GM21825 (cell line): ENCODE results near the gene SEPTIN3.
A peak's percentile ranks its signal among the peaks of the same experiment; 100 is the strongest.
"Not testable (repeated sequence)": the region's sequence is repeated elsewhere in the genome, so short reads cannot be mapped to it uniquely, and the experiment has no call there.

ENCODE experiments used
- ATAC-seq: cut with Tn5 transposase; IDR thresholded peaks from one replicate; pipeline ENCODE4 v1.9.1; 2021; ENCODE audit warnings: mild to moderate bottlenecking, moderate library complexity; ENCODE audit not compliant: unreplicated experiment

SEPTIN3 gene

GRCh38 chr22:41940832-41941765 lies 28.1 kb upstream of the SEPTIN3 start:
- ATAC-seq: peak; percentile 34

GRCh38 chr22:41943661-41944209 lies 25.5 kb upstream of the SEPTIN3 start:
- no peak for ATAC-seq

- peak; percentile 67 for ATAC-seq
Measured at GRCh38 chr22:41946629-41947423, 22.4 kb upstream of the SEPTIN3 start, which contains the start of gene CENPM. TSS of gene CENPM (minus strand) at chr22:41947152. CDS start at chr22:41947076, 76 bp downstream.

GRCh38 chr22:41947424-41948080 lies 21.7 kb upstream of the SEPTIN3 start:
- ATAC-seq: no peak

GRCh38 chr22:41948142-41948541 lies 21.1 kb upstream of the SEPTIN3 start:
- no peak for ATAC-seq

GRCh38 chr22:41948928-41949296 lies 20.3 kb upstream of the SEPTIN3 start:
- not testable (repeated sequence) for ATAC-seq

- no peak for ATAC-seq
Measured at GRCh38 chr22:41949297-41949965, 19.8 kb upstream of the SEPTIN3 start.

GRCh38 chr22:41951898-41952474 lies 17.3 kb upstream of the SEPTIN3 start, which contains the start of gene SMIM45:
TSS of gene SMIM45 (plus strand) at chr22:41952150.
- no peak for ATAC-seq

GRCh38 chr22:41952713-41953112 lies 16.5 kb upstream of the SEPTIN3 start:
- no peak for ATAC-seq

GRCh38 chr22:41957941-41958556 lies 11.2 kb upstream of the SEPTIN3 start:
- ATAC-seq: no peak

- no peak for ATAC-seq
Measured at GRCh38 chr22:41963453-41964111, 5.7 kb upstream of the SEPTIN3 start.

GRCh38 chr22:41964112-41964491 lies 5.1 kb upstream of the SEPTIN3 start:
- no peak for ATAC-seq

- ATAC-seq: no peak
Measured at GRCh38 chr22:41966225-41966606, 3.0 kb upstream of the SEPTIN3 start.

- no peak for ATAC-seq
Measured at GRCh38 chr22:41966607-41967240, 2.5 kb upstream of the SEPTIN3 start.

GRCh38 chr22:41968601-41969000 lies 642 bp upstream of the SEPTIN3 start:
- ATAC-seq: no peak

- no peak for ATAC-seq
Measured at GRCh38 chr22:41970601-41971000, 1.4 kb downstream of the SEPTIN3 start.

GRCh38 chr22:41971431-41971830 lies 2.2 kb downstream of the SEPTIN3 start:
- ATAC-seq: no peak

GRCh38 chr22:41974691-41975290 lies 5.5 kb downstream of the SEPTIN3 start:
- ATAC-seq: no peak
